T-helper 2 cell treated with Interferon-gamma antibody and Interleukin-4, amounts not matched to agents 5 μg/mL and 100 μg/mL, for 36 hours (primary cell): ENCODE results near the gene LRRC71.

Source experiments
- DNase-seq: peaks from one replicate; pipeline ENCODE4 v3.0.0; 2021; ENCODE audit warnings: low spot score
- H3K27ac Mint-ChIP-seq: one replicate; pipeline ENCODE4 v1.8.0; 2021; ENCODE audit warnings: mild to moderate bottlenecking, mixed read lengths
- H3K27me3 Mint-ChIP-seq: one replicate; pipeline ENCODE4 v1.8.0; 2021; ENCODE audit warnings: low read depth, mixed read lengths
- H3K36me3 Mint-ChIP-seq: one replicate; pipeline ENCODE4 v1.8.0; 2021; ENCODE audit warnings: low read depth, mixed read lengths
- H3K4me1 Mint-ChIP-seq: one replicate; pipeline ENCODE4 v1.8.0; 2021; ENCODE audit warnings: low read depth, mixed read lengths
- H3K4me3 Mint-ChIP-seq: one replicate; pipeline ENCODE4 v1.8.0; 2022; ENCODE audit warnings: mild to moderate bottlenecking, moderate library complexity, mixed read lengths
- H3K9me3 Mint-ChIP-seq: one replicate; pipeline ENCODE4 v1.8.0; 2021; ENCODE audit warnings: mixed read lengths

The LRRC71 gene

GRCh38 chr1:156906206-156906906, 14.1 kb upstream of the LRRC71 start:
- Mint-ChIP-seq H3K27ac (no peak overlapping the region), H3K4me1 (peaks cover 3% of the 10 kb centered on the region), H3K27me3 (peaks cover 11% of the 10 kb centered on the region)

DNA sequence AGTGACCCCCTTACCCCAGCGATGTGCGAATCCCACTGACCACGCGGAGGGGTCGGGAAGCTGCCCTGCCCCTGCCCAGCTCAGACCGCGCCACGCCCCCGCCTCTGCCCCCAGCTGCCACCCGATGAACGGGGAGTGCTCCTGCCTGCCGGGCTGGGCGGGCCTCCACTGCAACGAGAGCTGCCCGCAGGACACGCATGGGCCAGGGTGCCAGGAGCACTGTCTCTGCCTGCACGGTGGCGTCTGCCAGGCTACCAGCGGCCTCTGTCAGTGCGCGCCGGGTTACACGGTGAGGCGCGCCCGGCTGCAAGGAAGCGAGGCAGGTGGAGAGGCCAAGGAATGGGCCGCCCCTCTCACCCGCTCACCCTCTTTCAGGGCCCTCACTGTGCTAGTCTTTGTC, 11.9 kb upstream of the LRRC71 start:
- no peak for DNase-seq
- H3K4me3 Mint-ChIP-seq, result no peak overlapping the region
- H3K4me1 Mint-ChIP-seq, result peaks cover 3% of the 10 kb centered on the region
- no peaks in the 10 kb centered on the region for H3K9me3 Mint-ChIP-seq
- no peaks in the 10 kb centered on the region for H3K36me3 Mint-ChIP-seq
- H3K27me3 Mint-ChIP-seq, result peaks cover 3% of the 10 kb centered on the region
- no peak overlapping the region for H3K27ac Mint-ChIP-seq

More at GRCh38 chr1:156906206-156906906, 14.1 kb upstream of the LRRC71 start:
- no peak for DNase-seq
- Mint-ChIP-seq H3K4me3 (no peak overlapping the region), H3K36me3 (no peaks in the 10 kb centered on the region), H3K9me3 (no peaks in the 10 kb centered on the region)

GRCh38 chr1:156908955-156909354, 11.5 kb upstream of the LRRC71 start:
- no peak overlapping the region for H3K4me3 Mint-ChIP-seq
- no peaks in the 10 kb centered on the region for H3K9me3 Mint-ChIP-seq

GRCh38 chr1:156909671-156910070, 10.8 kb upstream of the LRRC71 start:
- H3K9me3 Mint-ChIP-seq, result no peaks in the 10 kb centered on the region
- peaks cover 3% of the 10 kb centered on the region for H3K27me3 Mint-ChIP-seq
- peaks cover 3% of the 10 kb centered on the region for H3K4me1 Mint-ChIP-seq
- H3K4me3 Mint-ChIP-seq, result no peak overlapping the region
- no peak for DNase-seq
- H3K36me3 Mint-ChIP-seq, result no peaks in the 10 kb centered on the region
- no peak overlapping the region for H3K27ac Mint-ChIP-seq

More at GRCh38 chr1:156908955-156909354, 11.5 kb upstream of the LRRC71 start:
- no peak overlapping the region for H3K27ac Mint-ChIP-seq
- no peaks in the 10 kb centered on the region for H3K36me3 Mint-ChIP-seq
- peaks cover 3% of the 10 kb centered on the region for H3K4me1 Mint-ChIP-seq
- DNase-seq, result no peak
- H3K27me3 Mint-ChIP-seq, result peaks cover 3% of the 10 kb centered on the region

DNA sequence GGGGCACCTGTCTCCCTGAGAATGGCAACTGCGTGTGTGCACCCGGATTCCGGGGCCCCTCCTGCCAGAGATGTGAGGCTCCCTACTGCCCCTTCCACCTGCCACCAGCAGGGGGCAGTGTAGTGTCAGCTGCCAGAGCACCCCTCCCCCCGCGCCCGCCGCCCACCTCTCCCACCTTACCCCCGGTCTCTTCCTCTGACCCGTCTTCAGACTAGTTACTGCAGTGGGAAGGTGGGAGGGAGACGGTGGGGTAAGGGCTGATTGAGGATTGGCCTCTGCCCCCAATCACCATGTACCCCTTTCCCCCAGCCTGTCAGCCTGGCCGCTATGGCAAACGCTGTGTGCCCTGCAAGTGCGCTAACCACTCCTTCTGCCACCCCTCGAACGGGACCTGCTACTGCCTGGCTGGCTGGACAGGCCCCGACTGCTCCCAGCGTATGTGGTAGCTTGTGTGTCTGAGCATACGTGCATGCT, 10.1 kb upstream of the LRRC71 start:
- H3K9me3 Mint-ChIP-seq, result no peaks in the 10 kb centered on the region
- DNase-seq, result peak; percentile 48
- peaks cover 3% of the 10 kb centered on the region for H3K4me1 Mint-ChIP-seq
- H3K4me3 Mint-ChIP-seq, result no peak overlapping the region
- no peaks in the 10 kb centered on the region for H3K36me3 Mint-ChIP-seq
- no peak overlapping the region for H3K27ac Mint-ChIP-seq
- peaks cover 3% of the 10 kb centered on the region for H3K27me3 Mint-ChIP-seq

- H3K36me3 Mint-ChIP-seq, result no peaks in the 10 kb centered on the region
- DNase-seq, result no peak
- peaks cover 3% of the 10 kb centered on the region for H3K27me3 Mint-ChIP-seq
- H3K9me3 Mint-ChIP-seq, result no peaks in the 10 kb centered on the region
- no peak overlapping the region for H3K4me3 Mint-ChIP-seq
- H3K27ac Mint-ChIP-seq, result no peak overlapping the region
- H3K4me1 Mint-ChIP-seq, result peaks cover 3% of the 10 kb centered on the region
Observed at GRCh38 chr1:156911577-156912298, 8.7 kb upstream of the LRRC71 start.

- Mint-ChIP-seq H3K27me3 (peaks cover 7% of the 10 kb centered on the region), H3K27ac (no peak overlapping the region), H3K36me3 (no peaks in the 10 kb centered on the region), H3K4me3 (no peak overlapping the region), H3K4me1 (no peaks in the 10 kb centered on the region), H3K9me3 (no peaks in the 10 kb centered on the region)
- DNase-seq, result no peak
Observed at GRCh38 chr1:156912310-156912709, 8.1 kb upstream of the LRRC71 start.

DNA sequence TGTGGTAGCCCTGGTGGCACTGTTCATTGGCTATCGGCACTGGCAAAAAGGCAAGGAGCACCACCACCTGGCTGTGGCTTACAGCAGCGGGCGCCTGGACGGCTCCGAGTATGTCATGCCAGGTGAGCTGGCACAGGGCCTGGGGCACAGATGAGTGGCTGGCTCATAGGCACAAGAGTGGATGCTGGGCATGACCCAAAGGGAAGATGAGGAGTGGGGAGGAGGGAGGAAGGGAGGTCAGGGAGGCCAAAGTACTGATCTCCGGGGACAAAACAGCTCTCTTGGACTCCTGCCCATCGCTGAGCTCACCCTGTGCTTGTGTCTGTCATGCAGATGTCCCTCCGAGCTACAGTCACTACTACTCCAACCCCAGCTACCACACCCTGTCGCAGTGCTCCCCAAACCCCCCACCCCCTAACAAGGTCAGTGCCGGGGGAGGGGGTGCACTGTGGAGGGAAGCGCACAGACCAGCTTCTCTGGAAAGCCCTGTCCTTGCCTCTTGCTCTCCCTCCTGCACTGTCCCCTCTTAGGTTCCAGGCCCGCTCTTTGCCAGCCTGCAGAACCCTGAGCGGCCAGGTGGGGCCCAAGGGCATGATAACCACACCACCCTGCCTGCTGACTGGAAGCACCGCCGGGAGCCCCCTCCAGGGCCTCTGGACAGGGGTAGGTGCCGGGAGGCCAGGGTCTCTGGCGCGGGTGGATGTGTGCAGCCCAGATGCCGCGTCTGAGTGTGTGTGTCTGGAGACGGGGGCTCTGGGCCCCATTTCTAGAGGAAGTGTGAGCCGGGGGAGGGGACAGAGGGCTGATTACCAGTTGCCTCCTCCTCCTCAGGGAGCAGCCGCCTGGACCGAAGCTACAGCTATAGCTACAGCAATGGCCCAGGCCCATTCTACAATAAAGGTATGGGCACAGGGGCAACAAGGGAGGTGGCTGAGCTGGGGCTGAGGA, 7.3 kb upstream of the LRRC71 start:
- no peak for DNase-seq
- H3K9me3 Mint-ChIP-seq, result no peaks in the 10 kb centered on the region
- no peak overlapping the region for H3K4me3 Mint-ChIP-seq
- no peaks in the 10 kb centered on the region for H3K36me3 Mint-ChIP-seq
- peaks cover 10% of the 10 kb centered on the region for H3K27me3 Mint-ChIP-seq
- no peak overlapping the region for H3K27ac Mint-ChIP-seq
- H3K4me1 Mint-ChIP-seq, result no peaks in the 10 kb centered on the region

DNA sequence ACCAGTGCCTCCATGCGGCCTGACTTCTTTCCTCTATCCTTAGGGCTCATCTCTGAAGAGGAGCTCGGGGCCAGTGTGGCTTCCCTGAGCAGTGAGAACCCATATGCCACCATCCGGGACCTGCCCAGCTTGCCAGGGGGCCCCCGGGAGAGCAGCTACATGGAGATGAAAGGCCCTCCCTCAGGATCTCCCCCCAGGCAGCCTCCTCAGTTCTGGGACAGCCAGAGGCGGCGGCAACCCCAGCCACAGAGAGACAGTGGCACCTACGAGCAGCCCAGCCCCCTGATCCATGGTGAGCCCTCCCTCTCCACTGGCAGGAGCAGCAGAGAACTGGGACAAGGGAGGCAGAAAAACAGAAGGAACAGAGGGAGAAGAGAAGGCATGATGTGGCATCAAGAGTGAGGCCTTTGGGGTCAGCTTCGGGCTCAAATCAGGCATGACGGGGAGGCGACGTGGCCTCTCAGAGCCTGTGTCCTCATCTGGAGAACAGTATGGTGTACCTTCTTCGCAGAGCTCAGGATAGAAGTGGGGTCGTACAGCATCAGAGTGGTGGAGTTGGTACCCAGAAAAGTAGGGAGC, 6.5 kb upstream of the LRRC71 start:
- Mint-ChIP-seq H3K4me3 (no peak overlapping the region), H3K9me3 (no peaks in the 10 kb centered on the region), H3K36me3 (no peaks in the 10 kb centered on the region), H3K27ac (no peak overlapping the region), H3K4me1 (no peaks in the 10 kb centered on the region), H3K27me3 (peaks cover 16% of the 10 kb centered on the region)
- no peak for DNase-seq

DNA sequence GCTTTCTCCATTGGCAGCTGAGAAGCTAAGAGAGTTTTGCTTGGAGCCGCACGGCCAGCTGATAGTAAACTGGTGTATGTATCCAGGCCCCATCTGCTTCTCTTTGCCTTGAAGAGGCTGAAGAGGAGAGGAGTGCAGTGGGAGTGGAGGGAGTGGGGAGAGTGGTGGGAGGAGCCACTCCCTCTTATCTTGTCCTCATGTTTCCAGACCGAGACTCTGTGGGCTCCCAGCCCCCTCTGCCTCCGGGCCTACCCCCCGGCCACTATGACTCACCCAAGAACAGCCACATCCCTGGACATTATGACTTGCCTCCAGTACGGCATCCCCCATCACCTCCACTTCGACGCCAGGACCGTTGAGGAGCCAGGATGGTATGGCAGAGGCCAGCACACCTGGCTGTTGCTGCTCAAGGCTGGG, 6.0 kb upstream of the LRRC71 start:
- Mint-ChIP-seq H3K27me3 (peaks cover 21% of the 10 kb centered on the region), H3K27ac (no peak overlapping the region)

GRCh38 chr1:156921053-156921529, 659 bp downstream of the LRRC71 start:
- H3K27ac Mint-ChIP-seq, result no peak overlapping the region
- peaks cover 76% of the 10 kb centered on the region for H3K27me3 Mint-ChIP-seq
- no peak overlapping the region for H3K4me3 Mint-ChIP-seq
- H3K36me3 Mint-ChIP-seq, result no peaks in the 10 kb centered on the region
- H3K9me3 Mint-ChIP-seq, result no peaks in the 10 kb centered on the region
- H3K4me1 Mint-ChIP-seq, result peaks cover 3% of the 10 kb centered on the region
- DNase-seq, result no peak

More for the DNA sequence above, 6.0 kb upstream of the LRRC71 start:
- H3K4me1 Mint-ChIP-seq, result no peaks in the 10 kb centered on the region
- H3K36me3 Mint-ChIP-seq, result no peaks in the 10 kb centered on the region
- H3K9me3 Mint-ChIP-seq, result no peaks in the 10 kb centered on the region
- H3K4me3 Mint-ChIP-seq, result no peak overlapping the region
- no peak for DNase-seq

DNA sequence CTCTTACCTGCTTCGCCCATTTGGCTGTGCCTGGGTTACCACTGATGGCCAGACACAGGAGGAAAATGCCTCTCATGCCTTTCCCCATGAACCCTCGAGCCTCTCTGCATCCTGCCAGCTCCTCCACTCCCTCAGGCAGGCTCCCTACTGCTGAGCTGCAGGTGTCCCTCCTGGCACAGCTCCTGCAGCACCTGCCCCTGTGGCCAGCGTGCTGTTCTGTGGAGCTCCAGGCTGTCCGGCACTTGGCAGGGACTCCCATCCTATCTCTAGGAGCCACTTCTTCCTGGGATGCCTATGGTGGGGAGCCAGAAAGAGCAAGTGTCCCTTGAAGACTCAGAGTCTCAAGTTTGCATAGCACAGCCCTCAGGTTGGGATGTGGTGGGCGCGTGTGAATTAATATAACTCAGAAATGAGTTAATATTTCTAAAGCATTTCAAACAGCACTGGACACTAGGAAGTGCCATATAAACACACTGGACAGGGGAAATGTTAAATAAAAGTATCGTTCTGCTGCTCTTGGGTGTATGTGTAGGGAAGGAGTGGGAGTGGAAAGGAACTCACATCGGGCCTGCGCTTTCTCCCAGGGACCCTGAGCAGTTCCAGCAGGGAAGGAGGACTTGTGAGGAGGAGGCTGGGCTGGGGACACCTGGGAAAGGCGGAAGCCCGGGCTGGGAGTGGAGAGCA, 2.7 kb downstream of the LRRC71 start:
- Mint-ChIP-seq H3K27ac (no peak overlapping the region), H3K36me3 (no peaks in the 10 kb centered on the region), H3K27me3 (peaks cover 89% of the 10 kb centered on the region), H3K4me3 (no peak overlapping the region), H3K9me3 (no peaks in the 10 kb centered on the region), H3K4me1 (peaks cover 10% of the 10 kb centered on the region)
- DNase-seq, result no peak
